ENCODE data around the gene FOSL2. TPM values are rescaled to one million over a fixed set of nuclear protein-coding genes. Genes with fewer than 3 reads are reported as not detected.

FOSL2 gene
- total RNA-seq, 1 donor from 2014 or later = 74.9 TPM

- peak; percentile 29 to 46 for ATAC-seq
- DNase-seq = no peak
- Histone ChIP-seq H3K27me3 (ENCODE audit: low read depth) (no peaks in the 10 kb centered on the region), H3K27ac (no peak overlapping the region), H3K4me3 (no peak overlapping the region), H3K36me3 (no peaks in the 10 kb centered on the region), H3K9me3 (no peaks in the 10 kb centered on the region), H3K4me1 (peaks cover 23% of the 10 kb centered on the region)
- TF ChIP-seq, protein P1, sequence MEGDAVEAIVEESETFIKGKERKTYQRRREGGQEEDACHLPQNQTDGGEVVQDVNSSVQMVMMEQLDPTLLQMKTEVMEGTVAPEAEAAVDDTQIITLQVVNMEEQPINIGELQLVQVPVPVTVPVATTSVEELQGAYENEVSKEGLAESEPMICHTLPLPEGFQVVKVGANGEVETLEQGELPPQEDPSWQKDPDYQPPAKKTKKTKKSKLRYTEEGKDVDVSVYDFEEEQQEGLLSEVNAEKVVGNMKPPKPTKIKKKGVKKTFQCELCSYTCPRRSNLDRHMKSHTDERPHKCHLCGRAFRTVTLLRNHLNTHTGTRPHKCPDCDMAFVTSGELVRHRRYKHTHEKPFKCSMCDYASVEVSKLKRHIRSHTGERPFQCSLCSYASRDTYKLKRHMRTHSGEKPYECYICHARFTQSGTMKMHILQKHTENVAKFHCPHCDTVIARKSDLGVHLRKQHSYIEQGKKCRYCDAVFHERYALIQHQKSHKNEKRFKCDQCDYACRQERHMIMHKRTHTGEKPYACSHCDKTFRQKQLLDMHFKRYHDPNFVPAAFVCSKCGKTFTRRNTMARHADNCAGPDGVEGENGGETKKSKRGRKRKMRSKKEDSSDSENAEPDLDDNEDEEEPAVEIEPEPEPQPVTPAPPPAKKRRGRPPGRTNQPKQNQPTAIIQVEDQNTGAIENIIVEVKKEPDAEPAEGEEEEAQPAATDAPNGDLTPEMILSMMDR (IDR thresholded peaks at IDR 0.05) = no peak
- intact Hi-C loops (cut with DNase I) = no loop called here
Measured at GRCh38 chr2:28377195-28377816, 15.4 kb upstream of the FOSL2 start.

DNA sequence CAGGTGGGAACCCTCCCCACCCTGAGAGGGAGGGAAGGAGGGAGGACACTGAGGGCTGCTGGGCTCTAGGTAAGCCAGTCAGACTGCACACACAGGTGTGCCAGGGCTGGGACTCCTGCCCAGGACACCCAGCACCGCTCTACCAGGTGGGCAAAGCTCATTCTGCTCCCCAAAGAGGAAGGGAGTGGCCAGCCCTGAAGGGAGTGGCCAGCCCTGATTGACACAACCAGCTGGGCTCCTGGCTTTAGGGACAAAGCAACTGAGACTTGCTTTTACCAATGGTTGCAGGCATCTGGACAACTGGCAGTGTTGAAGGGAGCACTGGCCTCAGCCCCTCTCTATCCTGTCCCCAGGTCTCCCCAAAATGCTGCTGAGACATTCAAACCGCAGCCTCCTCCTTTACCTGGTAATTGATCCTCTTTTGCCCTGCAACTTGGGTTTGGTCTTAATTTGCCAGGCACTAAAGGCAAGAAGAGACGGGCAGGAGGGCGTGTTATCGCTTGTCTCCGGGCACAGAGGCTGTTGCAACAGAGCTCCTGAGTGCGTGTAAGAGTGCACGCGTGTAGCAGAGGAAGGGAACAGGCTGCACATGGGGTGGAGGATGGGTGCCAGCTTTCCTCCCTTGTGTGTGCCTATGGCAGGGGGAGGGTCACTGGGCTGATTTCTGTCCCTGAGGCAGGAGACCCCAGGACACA, 14.5 kb upstream of the FOSL2 start:
- no peaks in the 10 kb centered on the region for H3K27me3 ChIP-seq (ENCODE audit: low read depth)
- peak; percentile 74 to 83 for ATAC-seq

DNA sequence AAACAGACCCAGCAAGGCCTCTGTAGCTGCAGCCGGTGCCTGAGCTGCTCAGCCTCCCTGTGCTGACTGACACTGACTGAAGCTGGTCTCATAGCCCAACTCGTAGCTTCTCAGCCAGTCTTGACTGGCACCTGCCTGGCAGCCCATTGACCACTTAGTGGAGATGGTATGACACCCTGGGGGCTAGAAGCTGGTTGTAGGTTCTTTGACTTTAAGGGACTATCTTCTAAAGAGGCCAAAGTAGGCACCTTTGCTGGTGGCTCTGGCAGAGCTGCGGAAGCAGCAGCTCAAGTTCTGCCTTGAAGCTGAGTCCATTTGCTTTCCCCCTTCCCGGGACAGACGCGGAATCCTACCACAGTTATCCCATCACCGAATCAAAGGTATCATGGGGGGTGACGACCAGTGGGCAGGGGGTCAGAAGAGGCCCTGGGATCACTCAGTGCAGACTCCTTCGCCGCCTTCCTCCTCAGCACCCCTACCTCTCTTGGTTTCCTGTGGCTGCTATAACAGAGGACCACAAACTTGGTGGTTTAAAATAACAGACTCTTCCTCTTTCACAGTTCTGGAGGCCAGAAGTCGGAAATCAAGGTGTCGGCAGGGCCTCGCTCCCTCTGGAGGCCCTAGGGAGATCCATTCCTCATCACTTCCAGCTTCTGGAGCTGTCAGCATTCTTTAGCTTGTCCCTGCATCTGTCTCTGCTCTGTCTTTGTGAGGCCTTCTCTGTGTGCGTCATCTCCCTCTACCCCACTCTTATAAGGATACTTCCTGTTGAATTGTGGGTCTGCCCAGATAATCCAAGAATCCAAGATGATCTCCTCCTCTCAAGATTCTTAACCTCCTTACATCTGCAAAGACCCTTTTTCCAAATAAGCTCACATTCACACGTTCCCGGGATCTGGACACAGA, 13.7 kb upstream of the FOSL2 start:
- intact Hi-C loops (cut with DNase I) = no loop called here
- Histone ChIP-seq H3K27ac (peak overlapping the region; percentile 1), H3K4me3 (no peak overlapping the region), H3K27me3 (ENCODE audit: low read depth) (no peaks in the 10 kb centered on the region), H3K9me3 (no peaks in the 10 kb centered on the region), H3K36me3 (no peaks in the 10 kb centered on the region), H3K4me1 (peaks cover 23% of the 10 kb centered on the region)
- TF ChIP-seq, protein P1 (IDR thresholded peaks at IDR 0.05) = no peak
- DNase-seq (no peak), ATAC-seq (peak; percentile 7 to 9)

More for the DNA sequence above, 14.5 kb upstream of the FOSL2 start:
- H3K27ac ChIP-seq = peak overlapping the region; percentile 1
- H3K36me3 ChIP-seq = no peaks in the 10 kb centered on the region
- intact Hi-C loops (cut with DNase I) = no loop called here
- peaks cover 23% of the 10 kb centered on the region for H3K4me1 ChIP-seq
- TF ChIP-seq, protein P1 (IDR thresholded peaks at IDR 0.05) = no peak
- peak; percentile 80 for DNase-seq
- H3K9me3 ChIP-seq = no peaks in the 10 kb centered on the region
- H3K4me3 ChIP-seq = no peak overlapping the region

DNA sequence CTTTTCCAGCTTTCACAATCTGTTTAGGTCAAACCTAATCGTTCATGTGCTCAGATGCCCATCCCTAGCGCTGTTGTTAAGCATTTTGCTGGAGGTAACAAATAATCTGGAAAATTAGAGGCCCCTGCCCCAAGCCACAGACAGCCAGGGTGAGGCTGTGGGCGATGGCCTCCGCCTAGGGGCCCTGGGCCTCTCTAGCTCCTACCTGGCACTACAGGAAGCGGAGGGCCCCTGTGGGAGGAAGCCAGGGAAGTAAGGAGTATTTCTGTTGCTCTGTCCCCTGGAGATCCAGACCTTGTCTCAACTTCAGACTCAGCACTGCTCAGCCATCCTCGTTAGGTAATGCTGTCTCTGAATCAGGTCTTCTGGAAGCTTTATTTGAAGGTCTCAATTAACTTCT, 12.4 kb upstream of the FOSL2 start:
- no peaks in the 10 kb centered on the region for H3K36me3 ChIP-seq
- no peak overlapping the region for H3K4me3 ChIP-seq
- no peak overlapping the region for H3K27ac ChIP-seq
- DNase-seq (no peak), ATAC-seq (no peak)
- no peaks in the 10 kb centered on the region for H3K27me3 ChIP-seq (ENCODE audit: low read depth)
- peaks cover 23% of the 10 kb centered on the region for H3K4me1 ChIP-seq
- no peaks in the 10 kb centered on the region for H3K9me3 ChIP-seq
- TF ChIP-seq, protein P1 (IDR thresholded peaks at IDR 0.05) = no peak
- intact Hi-C loops (cut with DNase I) = no loop called here

Data from lower lobe of right lung (tissue), 2 donors.